ENCODE data around the gene ANXA2R. TPM values are rescaled to one million over a fixed set of nuclear protein-coding genes. Genes with fewer than 3 reads are reported as not detected.
"Not testable (repeated sequence)": the region's sequence is repeated elsewhere in the genome, so short reads cannot be mapped to it uniquely, and the experiment has no call there.

ANXA2R gene
- total RNA-seq, 6 experiments from 2014 or later, result 0.85 to 1.5 (median 1.1) TPM

- no peak for DNase-seq
- Mint-ChIP-seq H3K27me3 (ENCODE audit: insufficient read depth) (peaks cover 1% of the 10 kb centered on the region; the same call in 1 of the 2 replicates), H3K9me3 (no peaks in the 10 kb centered on the region), H3K27ac (peak overlapping the region; percentile 34), H3K36me3 (ENCODE audit: low read depth) (peaks cover 42% of the 10 kb centered on the region), H3K4me3 (no peak overlapping the region), H3K4me1 (ENCODE audit: low read depth) (peaks cover 57% of the 10 kb centered on the region)
- TF ChIP-seq CTCF (IDR thresholded peaks at IDR 0.05), result no peak
These were observed 35.5 kb upstream of the ANXA2R start for GRCh38 chr5:43075319-43076293.

GRCh38 chr5:43074987-43075318, 34.8 kb upstream of the ANXA2R start:
- Mint-ChIP-seq H3K4me3 (no peak overlapping the region), H3K36me3 (ENCODE audit: low read depth) (peaks cover 44% of the 10 kb centered on the region), H3K9me3 (no peaks in the 10 kb centered on the region), H3K27ac (no peak overlapping the region), H3K4me1 (ENCODE audit: low read depth) (peaks cover 63% of the 10 kb centered on the region), H3K27me3 (ENCODE audit: insufficient read depth) (peaks cover 1% of the 10 kb centered on the region; the same call in 1 of the 2 replicates)
- DNase-seq, result no peak
- TF ChIP-seq CTCF (IDR thresholded peaks at IDR 0.05), result no peak

- Mint-ChIP-seq H3K36me3 (ENCODE audit: low read depth) (peaks cover 46% of the 10 kb centered on the region), H3K9me3 (no peaks in the 10 kb centered on the region), H3K27me3 (ENCODE audit: insufficient read depth) (peaks cover 1% of the 10 kb centered on the region; the same call in 1 of the 2 replicates), H3K27ac (peak overlapping the region; percentile 4; the same call in 1 of the 2 replicates), H3K4me3 (no peak overlapping the region), H3K4me1 (ENCODE audit: low read depth) (peaks cover 69% of the 10 kb centered on the region)
- TF ChIP-seq CTCF (IDR thresholded peaks at IDR 0.05), result peak; percentile 87
- peak; percentile 52 for DNase-seq
These were observed 33.8 kb upstream of the ANXA2R start for GRCh38 chr5:43073597-43074546.

GRCh38 chr5:43069401-43069720, 29.2 kb upstream of the ANXA2R start:
- not testable (repeated sequence) for H3K27ac Mint-ChIP-seq; H3K27me3 Mint-ChIP-seq (ENCODE audit: insufficient read depth); DNase-seq; H3K9me3 Mint-ChIP-seq
- Mint-ChIP-seq H3K4me1 (ENCODE audit: low read depth) (peaks cover 58% of the 10 kb centered on the region), H3K4me3 (peak overlapping the region; percentile 95), H3K36me3 (ENCODE audit: low read depth) (peaks cover 57% of the 10 kb centered on the region)

- DNase-seq, result no peak
- Mint-ChIP-seq H3K4me3 (peak overlapping the region; percentile 95), H3K36me3 (ENCODE audit: low read depth) (peaks cover 45% of the 10 kb centered on the region), H3K27me3 (ENCODE audit: insufficient read depth) (peaks cover 4% of the 10 kb centered on the region), H3K4me1 (ENCODE audit: low read depth) (peaks cover 59% of the 10 kb centered on the region), H3K9me3 (no peaks in the 10 kb centered on the region), H3K27ac (peak overlapping the region; percentile 98)
- TF ChIP-seq CTCF (IDR thresholded peaks at IDR 0.05), result no peak
These were observed 27.9 kb upstream of the ANXA2R start for GRCh38 chr5:43068037-43068436.
